ENCODE measurements around the gene TMEM178A.
"Not testable (repeated sequence)": the region's sequence is repeated elsewhere in the genome, so short reads cannot be mapped to it uniquely, and the experiment has no call there.

TMEM178A gene

GRCh38 chr2:39718483-39718882 is 52.8 kb downstream of the TMEM178A start:
- no peak for DNase-seq

DNA sequence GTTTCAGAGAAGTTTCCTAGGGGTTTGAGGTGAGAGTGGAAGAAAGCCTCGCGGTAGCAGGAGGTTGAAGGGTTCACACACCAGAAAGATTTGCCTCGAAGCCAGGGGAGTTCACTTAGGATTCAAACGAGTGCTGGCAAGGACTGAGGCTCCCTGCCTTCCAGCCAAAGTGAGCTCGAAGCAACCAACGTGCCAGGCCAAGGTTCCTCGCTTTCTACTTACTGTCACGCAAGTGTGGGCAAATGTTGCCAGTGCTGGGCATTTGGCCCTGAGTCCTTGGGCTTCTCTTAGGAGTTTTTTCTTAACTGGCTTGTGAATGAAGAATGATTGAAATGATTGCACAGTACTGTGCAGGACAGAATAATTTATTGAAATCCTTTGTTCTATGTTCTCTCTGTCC is 53.6 kb downstream of the TMEM178A start:
- DNase-seq = no peak

- no peak for DNase-seq
Observed at GRCh38 chr2:39720970-39721369, 55.3 kb downstream of the TMEM178A start.

DNA sequence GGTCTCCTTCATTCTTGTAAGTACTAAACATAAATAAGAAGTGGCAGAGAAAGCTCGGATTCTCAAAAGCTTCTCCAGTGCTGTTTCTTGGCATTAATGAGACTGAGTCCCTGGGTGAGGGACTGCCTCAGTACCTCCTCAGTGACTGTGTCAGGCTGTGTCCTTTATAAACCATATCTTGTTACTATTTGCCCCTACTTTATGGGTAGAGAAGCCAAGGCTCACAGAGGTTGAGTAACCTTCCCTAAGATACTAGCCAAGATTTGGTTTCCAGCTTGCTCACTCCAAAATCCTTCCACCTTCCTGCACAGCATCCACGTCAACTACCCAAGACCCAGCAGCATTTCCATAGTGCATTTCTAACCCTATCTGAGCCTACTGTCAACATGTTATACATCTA is 57.8 kb downstream of the TMEM178A start:
- no peak for DNase-seq

DNA sequence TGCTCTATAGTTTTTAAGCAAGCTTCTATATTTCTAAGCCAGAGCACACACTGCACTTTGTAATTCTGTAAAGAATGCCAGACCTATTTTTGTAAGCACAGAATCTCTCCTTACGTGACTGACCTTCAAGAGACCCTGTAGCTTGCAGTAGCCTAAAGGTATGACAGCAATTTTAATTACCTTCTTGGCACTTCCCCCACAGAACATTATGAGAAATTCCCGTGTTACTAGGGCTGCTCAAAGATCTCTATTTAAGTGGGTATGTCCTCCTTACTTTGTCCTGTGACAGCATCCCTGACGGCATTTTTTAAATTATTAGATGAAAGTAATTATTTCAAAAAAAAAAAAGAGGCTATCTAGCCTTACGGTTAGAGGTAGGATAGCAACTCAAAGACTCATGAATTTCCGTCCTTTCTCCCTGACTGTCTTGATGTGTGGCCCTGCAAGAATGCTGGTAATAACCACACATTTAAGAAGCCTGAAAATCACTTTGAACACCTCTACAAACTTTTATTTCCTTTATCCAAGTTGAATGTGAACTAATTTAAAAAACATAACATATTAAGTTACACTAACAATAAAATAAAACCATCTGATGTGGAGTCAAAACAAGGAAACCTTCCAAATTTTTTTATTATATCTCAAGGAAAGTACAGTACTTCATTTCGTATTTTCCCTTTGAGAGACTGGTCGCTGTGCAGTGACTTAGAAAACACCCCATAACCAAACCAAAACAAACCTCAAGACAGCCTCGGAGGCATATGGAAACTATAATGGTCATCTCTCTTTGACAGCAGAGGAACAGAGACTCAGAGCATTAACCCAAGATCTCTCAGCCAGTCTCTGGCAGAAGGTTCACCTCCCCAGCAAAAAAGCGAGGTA is 58.5 kb downstream of the TMEM178A start:
- no peak for DNase-seq

DNA sequence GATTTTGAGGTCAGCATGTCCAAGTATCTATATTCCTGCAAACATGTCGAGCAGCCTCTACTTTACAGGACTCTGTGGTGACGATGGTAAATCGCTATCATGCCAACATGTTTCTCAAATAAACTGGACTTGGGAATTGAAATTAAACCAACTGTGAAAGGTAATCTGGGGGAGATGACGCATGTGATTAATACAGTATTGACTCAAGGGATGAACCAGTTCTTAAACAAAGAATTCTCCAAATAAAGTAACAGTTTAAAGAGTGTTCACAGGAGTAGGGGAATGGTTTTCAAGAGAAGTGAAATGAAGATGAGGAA is 59.1 kb downstream of the TMEM178A start:
- no peak for DNase-seq

DNA sequence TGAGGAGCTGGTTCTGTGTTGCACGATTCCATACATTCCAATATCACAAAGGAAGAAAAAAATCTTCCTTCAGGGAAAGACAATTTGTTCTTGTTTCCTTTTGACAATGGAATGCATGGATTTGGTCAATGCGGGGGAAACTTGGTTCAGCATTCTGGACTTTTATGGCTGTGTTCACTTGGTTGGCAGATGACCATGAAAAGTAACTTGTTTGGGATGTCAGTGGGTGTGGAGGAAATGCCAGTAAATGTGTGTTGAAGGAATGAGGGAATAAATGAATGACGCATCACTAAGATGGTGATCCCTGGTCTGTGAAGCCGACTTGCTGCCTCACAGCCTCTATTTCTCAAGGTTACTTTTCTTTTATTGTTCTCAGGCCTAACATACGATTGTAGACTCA is 59.7 kb downstream of the TMEM178A start:
- DNase-seq = no peak

DNA sequence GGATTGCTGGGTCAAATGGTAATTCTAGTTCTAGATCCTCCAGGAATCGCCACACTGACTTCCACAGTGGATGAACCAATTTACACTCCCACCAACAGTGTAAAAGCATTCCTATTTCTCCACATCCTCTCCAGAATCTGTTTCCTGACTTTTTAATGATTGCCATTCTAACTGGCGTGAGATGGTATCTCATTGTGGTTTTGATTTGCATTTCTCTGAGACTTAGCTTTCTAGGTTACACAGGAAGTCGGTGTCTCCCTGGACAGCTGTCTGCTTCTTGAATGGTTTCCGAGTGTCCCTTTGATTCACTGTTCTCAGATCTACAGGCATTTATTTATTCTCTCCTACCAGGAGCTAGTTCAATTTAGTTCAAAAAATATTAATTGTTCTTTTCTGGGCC is 62.4 kb downstream of the TMEM178A start:
- DNase-seq = not testable (repeated sequence)

DNA sequence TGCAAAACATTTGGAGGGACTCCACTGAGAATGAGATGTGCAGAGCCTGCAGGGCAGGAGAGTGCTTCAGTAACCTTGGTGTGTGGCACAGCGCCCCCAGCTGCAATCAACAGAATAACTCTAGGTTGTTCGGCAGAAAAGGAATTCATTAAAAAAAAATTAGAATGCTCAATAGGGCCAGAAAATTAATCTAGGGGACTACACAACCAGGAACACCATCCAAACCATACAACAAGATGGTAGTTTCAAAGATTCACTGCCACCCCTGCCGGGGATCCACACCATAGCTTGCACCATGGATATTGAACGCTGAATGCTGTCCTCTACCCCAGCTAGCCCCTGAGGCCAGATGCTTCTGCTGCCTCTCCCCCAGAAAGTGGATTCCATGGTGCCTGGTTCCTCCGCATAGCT is 63.2 kb downstream of the TMEM178A start:
- DNase-seq = peak; percentile 45

GRCh38 chr2:39730276-39730675 is 64.6 kb downstream of the TMEM178A start:
- DNase-seq = no peak

DNA sequence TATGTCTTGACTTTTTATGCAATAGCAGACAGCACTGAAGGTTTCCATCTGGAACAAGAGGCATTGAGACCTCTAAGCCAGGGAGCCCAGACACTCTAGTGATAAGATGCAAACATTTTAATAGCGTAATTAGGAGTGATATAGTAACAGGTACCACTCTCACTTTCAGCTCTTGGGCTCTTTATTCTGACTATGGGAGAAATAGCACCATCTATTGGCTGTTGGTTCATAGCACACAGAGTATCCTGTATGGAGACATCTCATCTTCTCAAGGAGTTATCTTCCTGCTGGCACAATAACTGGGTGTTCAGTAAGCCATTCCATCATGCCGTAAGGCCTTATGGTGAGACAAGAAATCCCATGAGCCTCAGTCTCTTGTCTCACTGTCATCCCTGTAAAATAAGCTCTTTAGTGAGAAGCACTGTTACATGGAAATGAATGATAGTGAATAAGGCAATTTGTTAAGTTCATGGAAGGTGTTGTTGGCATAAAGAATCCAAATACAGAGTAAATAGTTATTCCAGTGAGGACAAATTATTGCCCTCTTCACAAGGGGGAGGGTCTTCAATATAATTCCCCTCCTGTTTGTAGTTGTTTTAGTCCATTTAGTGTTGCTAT is 65.1 kb downstream of the TMEM178A start:
- peak; percentile 42 for DNase-seq

DNA sequence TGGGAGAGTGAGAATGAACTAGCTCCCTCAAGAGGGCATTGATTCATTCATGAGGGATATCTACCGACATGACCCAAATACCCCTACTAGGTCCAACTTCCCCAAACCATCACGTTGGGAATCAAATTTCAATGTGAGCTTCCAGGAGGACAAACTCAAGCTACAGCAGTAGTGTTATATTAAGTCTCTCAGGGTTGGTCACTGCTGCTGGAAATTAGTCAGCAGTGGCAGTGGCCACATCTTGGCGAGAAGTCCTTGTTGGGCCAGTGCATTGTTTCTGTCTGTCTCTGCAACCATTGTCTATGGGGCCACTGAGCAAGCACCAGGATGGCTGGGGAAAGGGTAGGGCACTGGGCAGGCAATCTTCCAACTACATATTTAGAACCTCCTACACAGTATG is 65.8 kb downstream of the TMEM178A start:
- DNase-seq = no peak

GRCh38 chr2:39732482-39732881 is 66.8 kb downstream of the TMEM178A start:
- DNase-seq = no peak

GRCh38 chr2:39733070-39733674 is 67.5 kb downstream of the TMEM178A start:
- DNase-seq = no peak

DNA sequence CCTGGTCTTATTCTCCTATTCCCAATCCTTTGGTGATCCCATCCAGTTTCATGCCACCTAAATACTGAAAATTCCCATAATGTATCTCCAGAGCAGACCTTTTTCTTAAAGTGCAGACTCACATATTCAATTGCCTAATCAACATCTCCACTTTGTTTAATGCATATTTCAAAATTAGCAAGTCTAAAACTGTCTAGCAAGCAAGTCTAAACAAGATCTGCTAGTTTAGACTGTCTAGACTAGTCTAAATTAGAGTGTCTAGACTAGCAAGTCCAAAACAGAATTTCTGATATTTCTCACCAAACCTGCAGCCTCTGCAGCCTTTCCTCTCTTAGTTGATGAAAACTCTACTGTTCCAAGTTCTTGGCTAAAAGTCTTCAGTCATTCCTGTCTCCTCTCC is 68.7 kb downstream of the TMEM178A start:
- DNase-seq = no peak

DNA sequence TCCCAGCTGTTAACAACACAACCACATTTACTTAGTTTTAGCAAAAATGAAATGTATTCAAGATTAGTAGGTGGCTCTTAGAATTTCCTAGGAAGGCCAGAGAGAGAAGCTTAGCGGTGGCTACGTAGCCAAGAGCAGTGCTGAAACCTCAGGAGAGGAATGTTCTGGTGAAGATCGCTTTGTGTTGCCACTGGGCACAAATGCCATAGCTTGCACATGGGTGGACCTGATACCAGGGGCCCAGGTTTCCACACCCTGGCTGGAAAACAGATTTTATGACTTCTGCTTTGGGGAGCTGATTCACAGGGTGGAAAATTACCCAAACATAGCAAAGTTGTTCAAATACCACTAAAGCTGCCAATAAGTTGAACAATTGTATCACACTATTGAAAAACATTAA is 69.9 kb downstream of the TMEM178A start:
- DNase-seq = no peak

GRCh38 chr2:39736640-39737039 is 70.9 kb downstream of the TMEM178A start:
- peak; percentile 47 for DNase-seq

- DNase-seq = peak; percentile 54
Observed at GRCh38 chr2:39737661-39738060, 71.9 kb downstream of the TMEM178A start.

DNA sequence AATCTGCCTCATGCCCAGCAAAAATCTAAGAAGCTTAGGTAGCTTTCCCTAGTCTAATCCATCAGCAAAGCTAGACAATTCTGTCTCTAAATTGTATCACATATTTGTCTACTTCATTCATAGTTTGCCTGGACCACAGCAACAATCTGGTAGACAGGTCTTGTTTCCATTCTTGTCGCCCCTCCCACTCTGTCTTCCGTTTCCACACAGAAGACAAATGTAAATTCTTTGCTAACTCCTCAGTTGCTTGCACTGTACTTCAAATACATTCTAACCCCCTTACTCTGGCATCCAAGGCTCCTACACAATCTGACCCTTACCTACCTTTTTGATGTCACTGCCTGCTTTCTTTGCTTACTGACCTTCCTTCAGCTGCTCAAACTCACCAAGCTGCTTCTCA is 73.2 kb downstream of the TMEM178A start:
- DNase-seq = no peak

DNA sequence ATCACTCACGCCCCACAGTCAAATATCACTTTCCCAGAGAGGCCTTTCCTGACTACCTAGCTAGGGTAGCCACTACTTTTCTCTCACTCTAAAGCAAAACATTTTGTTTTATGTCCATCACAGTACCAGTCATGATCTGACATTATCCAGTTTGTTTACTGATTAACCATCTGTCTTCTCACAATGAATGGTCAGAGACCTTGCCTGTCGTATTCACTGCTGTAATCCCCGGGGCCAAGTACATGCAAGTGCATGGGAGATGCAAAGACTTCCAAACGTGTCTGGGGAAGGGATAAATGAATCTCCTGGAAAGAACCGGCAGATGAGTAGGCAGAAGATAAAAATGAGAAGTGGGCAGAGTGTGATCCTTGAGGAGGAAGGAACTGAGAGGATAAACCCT is 73.7 kb downstream of the TMEM178A start:
- DNase-seq = no peak

DNA sequence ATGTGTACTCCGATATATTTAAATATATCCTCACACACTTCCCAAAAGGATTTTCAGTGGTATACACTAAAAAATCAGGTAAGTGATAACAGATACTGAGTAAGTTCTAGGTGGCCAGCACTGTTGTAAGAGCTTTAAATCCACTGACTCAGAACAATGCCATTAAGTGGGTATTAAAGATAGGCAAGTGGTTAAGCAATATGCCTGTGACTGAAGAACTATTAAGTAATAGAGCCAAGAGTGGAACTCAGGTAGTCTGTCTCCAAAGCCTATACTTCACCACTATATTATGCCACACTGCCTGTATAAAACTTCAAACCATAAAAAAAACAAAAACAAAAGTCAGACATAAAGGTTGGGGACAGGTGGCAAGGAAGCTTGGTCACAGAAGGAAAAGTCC is 76.2 kb downstream of the TMEM178A start:
- no peak for DNase-seq

DNA sequence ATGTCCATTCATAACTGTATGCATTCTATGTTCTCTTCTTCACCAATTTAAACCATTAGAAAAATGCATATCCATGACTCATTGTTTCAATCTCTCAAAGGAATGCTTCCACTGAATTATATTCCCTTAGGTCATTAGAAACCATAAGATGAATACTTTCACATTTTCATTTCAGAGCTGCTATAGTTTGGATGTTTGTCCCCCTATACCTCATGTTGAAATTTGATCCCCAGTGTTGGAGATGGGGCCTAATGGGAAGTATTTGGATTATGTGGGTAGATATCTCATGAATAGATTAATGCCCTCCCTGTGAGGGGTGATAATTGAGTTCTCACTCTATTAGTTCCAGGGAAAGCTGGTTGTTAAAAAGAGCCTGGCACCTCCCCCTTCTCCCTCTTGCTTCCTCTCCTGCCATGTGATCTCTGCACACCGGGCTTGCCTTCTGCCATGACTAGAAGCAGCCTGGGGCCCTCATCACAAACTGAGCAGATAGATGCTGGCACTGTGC is 77.6 kb downstream of the TMEM178A start:
- DNase-seq = peak; percentile 66

- peak; percentile 63 for DNase-seq
Observed at GRCh38 chr2:39755466-39755865, 89.7 kb downstream of the TMEM178A start.

GRCh38 chr2:39757156-39757555 is 91.4 kb downstream of the TMEM178A start:
- no peak for DNase-seq
